Gastrocnemius medialis (tissue), 4 donors: ENCODE measurements around the gene CALN1. TPM values are rescaled to one million over a fixed set of nuclear protein-coding genes. Genes with fewer than 3 reads are reported as not detected.

Source experiments
- ATAC-seq, 2 donors: fragments of 150-250 bp; one replicate each; pipeline ENCODE4 v1.9.1; 2016
- DNase-seq, 2 donors: peaks; one replicate each; pipeline ENCODE4 v3.0.0-alpha.2; 2019
- H3K27ac ChIP-seq, 4 donors: fragments of 200-600 bp; sonication (generic); 1 replicate in 1 of 4; 2 replicates in 3 of 4; pipeline ENCODE4 v1.5.1; 2016 to 2018; ENCODE audit warnings: mild to moderate bottlenecking in 2 of 4, moderate library complexity in 1 of 4
- H3K27me3 ChIP-seq, 3 donors: fragments of 200-600 bp; sonication (generic) in 2 of 3; 1 replicate in 1 of 3; 2 replicates in 2 of 3; pipeline versions ENCODE4 v1.5.1 to v1.6.0; 2016 to 2019; ENCODE audit warnings: mild to moderate bottlenecking in 1 of 3, moderate library complexity in 1 of 3
- H3K36me3 ChIP-seq, 2 donors: fragments of 200-600 bp; sonication (generic) in 1 of 2; one replicate each; pipeline ENCODE4 v1.5.1; 2017 to 2018
- H3K4me1 ChIP-seq, 2 donors: fragments of 200-600 bp; sonication (generic) in 1 of 2; one replicate each; pipeline ENCODE4 v1.5.1; 2016 to 2017; ENCODE audit warnings: mild to moderate bottlenecking in 2 of 2
- H3K4me3 ChIP-seq, 4 donors: fragments of 200-600 bp; sonication (generic) in 3 of 4; 1 replicate in 1 of 4; 2 replicates in 3 of 4; pipeline ENCODE4 v1.5.1; 2016 to 2019; ENCODE audit warnings: mild to moderate bottlenecking in 2 of 4
- H3K9me3 ChIP-seq, 3 donors: fragments of 200-600 bp; sonication (generic) in 2 of 3; 1 replicate in 1 of 3; 2 replicates in 2 of 3; pipeline ENCODE4 v1.5.1; 2016 to 2019
- POLR2A ChIP-seq, 2 donors: fragments of 450-650 bp; IDR thresholded peaks; one replicate each; pipeline ENCODE4 v1.6.1; 2017; ENCODE audit warnings: antibody characterized with exemption in 2 of 2, mild to moderate bottlenecking in 2 of 2, moderate library complexity in 2 of 2
- in situ Hi-C, 4 donors: fragments of 200-750 bp; cut with MboI; loops; one replicate each; pipeline versions ENCODE4 v1.15.0 to v1.8.0; 2017; ENCODE audit warnings: low sequenced_read_pairs in 4 of 4
- intact Hi-C: fragments of 100-400 bp; cut with DNase I; formaldehyde crosslinking; loops from one replicate; pipeline ENCODE4 v1.15.1; 2023; ENCODE audit warnings: low total_unique reads
- total RNA-seq, 4 donors: library from RNA; depleted of rRNA; stranded (reverse); fragments of >200 nt; gene quantifications; one replicate each; pipeline versions ENCODE4 v1.1.0 to v1.2.3, GENCODE V29; 2016
- TF ChIP-seq, protein P1 (sequence below), 5 experiments: fragments of 450-650 bp in 3 of 5; fragments of 200-600 bp in 2 of 5; sonication (generic) in 2 of 5; IDR thresholded peaks in 4 of 5; conservative IDR thresholded peaks in 1 of 5; 1 replicate in 4 of 5; 2 replicates in 1 of 5; pipeline ENCODE4 v1.5.1; 2016 to 2019; ENCODE audit warnings: antibody characterized with exemption in 5 of 5, mild to moderate bottlenecking in 3 of 5, moderate library complexity in 3 of 5

CALN1 gene
- total RNA-seq, 4 donors from 2014 or later: not detected

DNA sequence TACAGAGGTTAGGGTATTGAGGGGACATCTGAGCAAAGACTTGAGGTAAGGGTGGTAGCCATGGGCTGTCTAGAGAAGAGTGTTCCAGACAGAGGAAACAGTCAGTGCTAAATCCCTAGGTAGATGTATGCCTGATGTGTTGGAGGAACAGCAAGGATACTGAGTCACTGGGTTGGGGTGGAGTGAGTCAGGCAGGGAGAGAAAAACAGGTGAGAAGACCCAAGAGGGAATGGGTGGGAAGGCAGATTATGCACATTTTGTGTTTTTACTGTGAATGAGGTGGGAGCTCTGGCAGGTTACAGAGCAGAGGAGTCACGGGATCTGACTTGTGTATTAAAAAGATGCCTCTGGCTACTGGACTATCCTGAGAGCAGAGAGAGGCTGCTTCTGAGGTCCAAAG lies 285.0 kb downstream of the CALN1 start:
- Histone ChIP-seq H3K4me3 (no peak overlapping the region), H3K36me3 (no peaks in the 10 kb centered on the region), H3K27me3 (no peaks in the 10 kb centered on the region), H3K4me1 (no peaks in the 10 kb centered on the region), H3K27ac (no peak overlapping the region), H3K9me3 (no peaks in the 10 kb centered on the region)
- intact Hi-C loops (no loop called here), in situ Hi-C loops (no loop called here)
- ATAC-seq (no peak), DNase-seq (no peak)
- TF ChIP-seq POLR2A (IDR thresholded peaks at IDR 0.05): no peak
- TF ChIP-seq, protein P1, sequence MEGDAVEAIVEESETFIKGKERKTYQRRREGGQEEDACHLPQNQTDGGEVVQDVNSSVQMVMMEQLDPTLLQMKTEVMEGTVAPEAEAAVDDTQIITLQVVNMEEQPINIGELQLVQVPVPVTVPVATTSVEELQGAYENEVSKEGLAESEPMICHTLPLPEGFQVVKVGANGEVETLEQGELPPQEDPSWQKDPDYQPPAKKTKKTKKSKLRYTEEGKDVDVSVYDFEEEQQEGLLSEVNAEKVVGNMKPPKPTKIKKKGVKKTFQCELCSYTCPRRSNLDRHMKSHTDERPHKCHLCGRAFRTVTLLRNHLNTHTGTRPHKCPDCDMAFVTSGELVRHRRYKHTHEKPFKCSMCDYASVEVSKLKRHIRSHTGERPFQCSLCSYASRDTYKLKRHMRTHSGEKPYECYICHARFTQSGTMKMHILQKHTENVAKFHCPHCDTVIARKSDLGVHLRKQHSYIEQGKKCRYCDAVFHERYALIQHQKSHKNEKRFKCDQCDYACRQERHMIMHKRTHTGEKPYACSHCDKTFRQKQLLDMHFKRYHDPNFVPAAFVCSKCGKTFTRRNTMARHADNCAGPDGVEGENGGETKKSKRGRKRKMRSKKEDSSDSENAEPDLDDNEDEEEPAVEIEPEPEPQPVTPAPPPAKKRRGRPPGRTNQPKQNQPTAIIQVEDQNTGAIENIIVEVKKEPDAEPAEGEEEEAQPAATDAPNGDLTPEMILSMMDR (IDR thresholded peaks at IDR 0.05 in 4 of 5, conservative IDR thresholded peaks at IDR 0.05 in 1 of 5): no peak

DNA sequence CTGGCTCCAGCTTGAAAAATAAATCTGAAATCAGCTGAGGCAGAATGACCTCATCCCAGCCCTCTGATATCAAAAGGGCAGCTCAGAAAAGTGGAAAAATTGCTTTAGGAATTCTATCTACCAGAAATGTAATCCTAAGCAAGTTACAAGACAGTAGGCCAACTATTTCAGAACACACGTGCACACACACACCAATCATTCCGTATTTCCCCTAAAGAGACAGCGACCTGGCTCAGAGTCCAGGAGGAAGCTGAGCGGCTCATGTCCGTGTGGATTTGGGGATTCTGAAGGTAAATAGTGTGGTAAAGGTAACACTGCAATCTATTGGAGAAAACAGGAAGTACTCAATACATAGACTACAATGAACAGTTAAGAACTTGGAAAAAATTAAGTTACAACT lies 288.2 kb downstream of the CALN1 start:
- no peak overlapping the region for H3K27ac ChIP-seq
- in situ Hi-C loops (no loop called here), intact Hi-C loops (no loop called here)
- no peak for TF ChIP-seq POLR2A (IDR thresholded peaks at IDR 0.05)
- TF ChIP-seq, protein P1 (IDR thresholded peaks at IDR 0.05 in 4 of 5, conservative IDR thresholded peaks at IDR 0.05 in 1 of 5): no peak
- H3K36me3 ChIP-seq: no peaks in the 10 kb centered on the region
- DNase-seq (no peak), ATAC-seq (no peak)
- no peaks in the 10 kb centered on the region for H3K4me1 ChIP-seq
- no peaks in the 10 kb centered on the region for H3K27me3 ChIP-seq
- H3K4me3 ChIP-seq: no peak overlapping the region
- H3K9me3 ChIP-seq: no peaks in the 10 kb centered on the region

DNA sequence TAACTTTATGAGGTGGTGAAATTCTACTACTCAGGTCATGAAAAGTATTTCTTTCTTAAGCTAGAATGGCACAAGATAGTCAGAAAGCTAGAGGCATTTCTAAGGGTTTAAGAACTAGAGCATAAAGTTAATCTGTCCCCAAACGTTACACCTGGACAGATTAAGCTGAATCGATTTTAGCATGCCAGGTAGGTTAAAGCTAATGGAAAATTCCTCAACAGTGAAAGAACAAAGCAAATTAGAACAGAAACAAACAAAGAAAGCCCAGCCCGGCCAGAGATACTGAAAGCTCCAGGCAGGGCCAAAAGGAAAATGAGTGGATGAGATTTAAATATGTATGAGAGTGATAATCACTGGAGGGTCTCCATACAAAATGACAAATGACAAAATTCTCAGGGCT lies 293.8 kb downstream of the CALN1 start:
- TF ChIP-seq POLR2A (IDR thresholded peaks at IDR 0.05): no peak
- TF ChIP-seq, protein P1 (IDR thresholded peaks at IDR 0.05 in 4 of 5, conservative IDR thresholded peaks at IDR 0.05 in 1 of 5): no peak
- Histone ChIP-seq H3K4me1 (no peaks in the 10 kb centered on the region), H3K9me3 (no peaks in the 10 kb centered on the region), H3K36me3 (no peaks in the 10 kb centered on the region), H3K27me3 (no peaks in the 10 kb centered on the region), H3K4me3 (no peak overlapping the region), H3K27ac (no peak overlapping the region)
- in situ Hi-C loops (no loop called here), intact Hi-C loops (no loop called here)
- DNase-seq: no peak
- no peak for ATAC-seq

DNA sequence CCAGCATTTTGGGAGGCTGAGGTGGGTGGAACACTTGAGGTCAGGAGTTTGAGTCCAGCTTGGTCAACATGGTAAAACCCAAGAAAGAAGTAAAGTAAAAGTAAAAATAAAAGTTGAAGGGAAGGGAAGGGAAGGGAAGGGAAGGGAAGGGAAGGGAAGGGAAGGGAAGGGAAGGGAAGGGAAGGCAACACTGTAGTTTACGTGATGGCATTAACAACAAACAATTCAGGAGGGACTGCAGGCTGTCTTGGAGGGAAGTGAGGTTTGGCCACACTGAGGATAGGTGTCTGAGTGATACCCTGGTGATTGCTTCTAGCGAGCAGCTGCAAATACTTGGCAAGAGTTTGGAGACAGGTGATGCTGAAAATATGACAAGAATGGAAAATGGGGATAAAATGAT lies 298.0 kb downstream of the CALN1 start:
- intact Hi-C loops: no loop called here
- H3K27ac ChIP-seq: no peak overlapping the region

DNA sequence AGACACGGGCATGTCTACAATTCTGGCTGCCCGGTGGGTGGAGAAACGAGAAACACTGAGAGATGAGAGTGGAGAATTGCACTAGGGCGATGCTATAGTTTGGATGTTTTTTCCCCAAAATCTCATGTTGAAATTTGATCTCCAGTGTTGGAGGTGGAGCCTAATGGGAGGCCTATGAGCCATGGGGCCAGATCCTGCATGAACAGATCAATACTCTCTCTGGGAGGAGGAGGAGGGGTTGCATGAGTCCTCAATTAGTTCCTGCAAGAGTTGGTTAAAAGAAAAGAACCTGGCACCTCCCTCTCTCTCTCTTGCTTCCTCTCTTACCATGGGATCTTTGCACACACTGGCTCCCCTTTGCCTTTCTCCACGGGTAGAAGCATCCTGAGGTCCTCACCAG lies 299.1 kb downstream of the CALN1 start:
- no peaks in the 10 kb centered on the region for H3K36me3 ChIP-seq
- in situ Hi-C loops (no loop called here), intact Hi-C loops (no loop called here)
- no peak overlapping the region for H3K4me3 ChIP-seq
- TF ChIP-seq, protein P1 (IDR thresholded peaks at IDR 0.05 in 4 of 5, conservative IDR thresholded peaks at IDR 0.05 in 1 of 5): no peak
- TF ChIP-seq POLR2A (IDR thresholded peaks at IDR 0.05): no peak
- no peak overlapping the region for H3K27ac ChIP-seq
- H3K4me1 ChIP-seq: no peaks in the 10 kb centered on the region
- ATAC-seq (no peak), DNase-seq (no peak)
- H3K9me3 ChIP-seq: no peaks in the 10 kb centered on the region
- no peaks in the 10 kb centered on the region for H3K27me3 ChIP-seq

More for the DNA sequence above, 298.0 kb downstream of the CALN1 start:
- H3K4me1 ChIP-seq: no peaks in the 10 kb centered on the region
- in situ Hi-C loops: no loop called here
- H3K9me3 ChIP-seq: no peaks in the 10 kb centered on the region
- H3K36me3 ChIP-seq: no peaks in the 10 kb centered on the region
- no peak overlapping the region for H3K4me3 ChIP-seq
- ATAC-seq (no peak), DNase-seq (no peak)
- TF ChIP-seq POLR2A (IDR thresholded peaks at IDR 0.05): no peak
- TF ChIP-seq, protein P1 (IDR thresholded peaks at IDR 0.05 in 4 of 5, conservative IDR thresholded peaks at IDR 0.05 in 1 of 5): no peak
- no peaks in the 10 kb centered on the region for H3K27me3 ChIP-seq
